ENCODE results near the gene PPFIA4.

DNA sequence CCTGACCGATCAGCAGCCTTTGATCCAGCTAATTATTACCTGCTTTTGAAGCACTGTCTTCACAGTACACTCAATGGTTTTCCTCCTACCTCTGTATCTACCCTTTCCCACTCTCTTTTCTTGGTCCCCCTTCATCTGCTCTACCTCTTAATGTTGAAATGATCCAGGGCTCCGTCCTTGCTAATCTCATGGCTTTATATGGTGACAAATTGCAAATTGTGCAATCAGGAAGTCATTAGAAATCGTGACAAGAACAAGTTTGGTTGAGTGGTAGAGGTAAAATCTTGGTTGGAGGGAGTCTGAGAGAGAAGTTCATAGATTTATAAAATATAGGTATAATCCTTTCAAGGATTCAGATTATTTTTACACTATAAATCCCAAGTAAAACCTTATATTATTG lies 49.7 kb upstream of the PPFIA4 start:
- TF ChIP-seq, protein P1, sequence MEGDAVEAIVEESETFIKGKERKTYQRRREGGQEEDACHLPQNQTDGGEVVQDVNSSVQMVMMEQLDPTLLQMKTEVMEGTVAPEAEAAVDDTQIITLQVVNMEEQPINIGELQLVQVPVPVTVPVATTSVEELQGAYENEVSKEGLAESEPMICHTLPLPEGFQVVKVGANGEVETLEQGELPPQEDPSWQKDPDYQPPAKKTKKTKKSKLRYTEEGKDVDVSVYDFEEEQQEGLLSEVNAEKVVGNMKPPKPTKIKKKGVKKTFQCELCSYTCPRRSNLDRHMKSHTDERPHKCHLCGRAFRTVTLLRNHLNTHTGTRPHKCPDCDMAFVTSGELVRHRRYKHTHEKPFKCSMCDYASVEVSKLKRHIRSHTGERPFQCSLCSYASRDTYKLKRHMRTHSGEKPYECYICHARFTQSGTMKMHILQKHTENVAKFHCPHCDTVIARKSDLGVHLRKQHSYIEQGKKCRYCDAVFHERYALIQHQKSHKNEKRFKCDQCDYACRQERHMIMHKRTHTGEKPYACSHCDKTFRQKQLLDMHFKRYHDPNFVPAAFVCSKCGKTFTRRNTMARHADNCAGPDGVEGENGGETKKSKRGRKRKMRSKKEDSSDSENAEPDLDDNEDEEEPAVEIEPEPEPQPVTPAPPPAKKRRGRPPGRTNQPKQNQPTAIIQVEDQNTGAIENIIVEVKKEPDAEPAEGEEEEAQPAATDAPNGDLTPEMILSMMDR (IDR thresholded peaks at IDR 0.05; ENCODE audit: low read length): no peak
- TF ChIP-seq EZH2 (optimal IDR thresholded peaks at IDR 0.05; ENCODE audit: low read depth, low read length): no peak

Measured in MM.1S (cell line).